ENCODE measurements around the gene APRT. TPM values are rescaled to one million over a fixed set of nuclear protein-coding genes. Genes with fewer than 3 reads are reported as not detected.
"Not testable (repeated sequence)": the region's sequence is repeated elsewhere in the genome, so short reads cannot be mapped to it uniquely, and the experiment has no call there.

The APRT gene
- polyA plus RNA-seq, 1 donor from 2014 or later: 416 TPM

DNA sequence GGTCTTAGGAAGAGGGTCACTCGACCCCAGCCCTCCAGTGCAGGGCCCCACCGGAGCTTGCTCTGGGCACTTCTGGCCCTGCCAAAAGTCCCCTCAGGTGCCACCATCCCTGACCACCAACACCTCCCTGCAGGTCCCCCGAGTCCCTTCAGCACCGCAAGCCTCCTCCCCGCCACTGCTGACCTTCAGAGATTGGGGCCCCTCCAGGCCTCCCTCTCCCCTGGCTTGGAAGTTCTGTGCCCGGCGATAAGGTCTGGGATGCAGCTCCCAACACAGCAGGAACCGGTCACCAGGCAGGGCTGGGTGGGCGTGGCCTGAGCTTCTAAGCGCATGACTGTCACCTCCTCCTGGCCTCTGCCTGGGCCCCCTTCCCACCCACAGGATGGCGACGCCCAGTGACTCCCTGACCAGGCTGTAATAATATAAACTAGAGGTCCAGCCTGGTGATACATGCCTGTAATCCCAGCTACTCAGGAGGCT is 37.9 kb downstream of the APRT start:
- H3K27ac Mint-ChIP-seq: no peak overlapping the region
- H3K9me3 Mint-ChIP-seq: no peaks in the 10 kb centered on the region
- peak overlapping the region in 1 of 4 donors; percentile 63 for H3K4me3 Mint-ChIP-seq
- no peaks in the 10 kb centered on the region for H3K27me3 Mint-ChIP-seq
- no peaks in the 10 kb centered on the region for H3K36me3 Mint-ChIP-seq
- peaks cover 11 to 17% (median 13%) of the 10 kb centered on the region in 3 donors for H3K4me1 Mint-ChIP-seq

DNA sequence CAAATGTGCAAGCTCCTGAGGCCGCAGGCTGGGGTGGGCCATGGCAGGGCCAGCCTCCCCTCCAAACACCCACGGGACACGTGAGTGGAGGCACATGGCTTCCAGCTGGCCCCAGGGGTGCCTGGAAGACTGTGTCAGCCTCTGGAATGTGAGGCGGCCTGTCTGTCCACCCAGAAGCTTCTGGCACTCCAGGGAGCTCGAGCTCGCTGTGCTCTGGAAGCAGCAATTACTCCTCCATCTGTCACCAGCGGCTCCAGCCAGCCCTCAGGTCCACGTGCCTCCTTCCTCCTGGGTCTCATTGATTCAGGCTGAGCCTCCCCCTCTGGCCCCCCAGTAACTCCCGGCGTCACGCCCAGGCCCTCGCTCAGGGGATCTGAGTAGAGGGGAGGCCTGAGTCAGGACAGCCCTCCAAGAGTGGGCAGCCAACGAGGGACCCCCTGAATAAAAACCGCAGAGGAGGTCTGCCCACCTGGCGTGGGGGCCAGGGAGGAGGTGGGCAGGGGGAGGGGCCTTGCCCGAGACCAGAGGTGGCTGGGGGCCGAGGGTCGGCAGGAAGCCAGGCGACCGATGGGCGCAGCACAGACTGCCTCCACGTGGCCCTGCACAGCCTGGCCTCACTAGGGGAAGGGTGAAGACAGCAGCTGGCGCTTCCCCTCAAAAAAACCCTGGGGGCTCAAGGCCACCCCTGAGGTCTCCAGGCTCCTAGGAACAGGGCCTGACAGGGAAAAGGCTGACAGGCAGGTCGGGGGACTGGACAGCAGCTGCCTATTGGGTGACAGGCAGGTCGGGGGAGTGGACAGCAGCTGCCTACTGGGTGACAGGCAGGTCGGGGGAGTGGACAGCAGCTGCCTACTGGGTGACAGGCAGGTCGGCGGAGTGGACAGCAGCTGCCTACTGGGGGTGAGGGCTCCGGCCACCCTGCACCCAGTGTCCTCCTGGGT is 38.6 kb downstream of the APRT start:
- Mint-ChIP-seq H3K27me3 (no peaks in the 10 kb centered on the region), H3K27ac (no peak overlapping the region), H3K9me3 (no peaks in the 10 kb centered on the region), H3K36me3 (no peaks in the 10 kb centered on the region), H3K4me1 (peaks cover 10 to 17% (median 11%) of the 10 kb centered on the region in 3 donors), H3K4me3 (no peak overlapping the region)

DNA sequence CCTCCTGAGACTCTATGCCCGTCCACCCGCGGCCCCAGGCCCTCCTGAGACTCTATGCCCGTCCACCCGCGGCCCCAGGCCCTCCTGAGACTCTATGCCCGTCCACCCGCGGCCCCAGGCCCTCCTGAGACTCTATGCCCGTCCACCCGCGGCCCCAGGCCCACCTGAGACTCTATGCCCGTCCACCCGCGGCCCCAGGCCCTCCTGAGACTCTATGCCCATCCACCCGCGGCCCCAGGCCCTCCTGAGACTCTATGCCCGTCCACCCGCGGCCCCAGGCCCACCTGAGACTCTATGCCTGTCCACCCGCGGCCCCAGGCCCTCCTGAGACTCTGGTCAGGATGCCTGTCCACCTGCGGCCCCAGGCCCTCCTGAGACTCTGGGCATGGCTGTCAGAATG is 39.9 kb downstream of the APRT start:
- not testable (repeated sequence) for H3K9me3 Mint-ChIP-seq, H3K27ac Mint-ChIP-seq, H3K27me3 Mint-ChIP-seq, H3K36me3 Mint-ChIP-seq
- H3K4me3 Mint-ChIP-seq: peak overlapping the region in 1 of 4 donors; percentile 57
- H3K4me1 Mint-ChIP-seq: peaks cover 15 to 28% (median 18%) of the 10 kb centered on the region in 3 donors

DNA sequence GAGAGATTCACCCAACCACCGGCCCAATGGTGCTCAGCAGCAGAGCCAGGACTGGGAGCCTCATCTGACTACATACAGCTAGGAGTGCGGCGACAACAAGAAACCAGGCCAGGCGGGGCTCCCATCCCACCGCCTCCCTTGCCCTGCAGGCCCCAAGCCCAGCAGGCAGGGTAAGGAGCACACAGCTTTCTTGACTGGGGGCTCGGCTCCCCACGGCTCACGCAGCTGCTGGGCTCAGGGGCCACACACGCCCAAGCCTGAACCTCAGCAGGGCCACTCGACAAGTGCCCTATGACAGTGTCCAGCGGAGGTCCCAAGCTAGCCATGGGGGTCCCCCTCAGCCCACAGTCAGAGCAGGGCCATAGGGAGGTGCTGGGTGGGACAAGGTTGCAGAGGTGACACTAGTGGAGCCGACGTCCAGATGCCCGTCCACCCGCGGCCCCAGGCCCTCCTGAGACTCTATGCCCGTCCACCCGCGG is 40.4 kb downstream of the APRT start:
- Mint-ChIP-seq H3K9me3 (no peaks in the 10 kb centered on the region), H3K4me3 (peak overlapping the region in 1 of 4 donors; percentile 81), H3K36me3 (no peaks in the 10 kb centered on the region), H3K27me3 (no peaks in the 10 kb centered on the region), H3K27ac (peak overlapping the region in 1 of 3 donors; percentile 60), H3K4me1 (peaks cover 16 to 30% (median 20%) of the 10 kb centered on the region in 3 donors)

DNA sequence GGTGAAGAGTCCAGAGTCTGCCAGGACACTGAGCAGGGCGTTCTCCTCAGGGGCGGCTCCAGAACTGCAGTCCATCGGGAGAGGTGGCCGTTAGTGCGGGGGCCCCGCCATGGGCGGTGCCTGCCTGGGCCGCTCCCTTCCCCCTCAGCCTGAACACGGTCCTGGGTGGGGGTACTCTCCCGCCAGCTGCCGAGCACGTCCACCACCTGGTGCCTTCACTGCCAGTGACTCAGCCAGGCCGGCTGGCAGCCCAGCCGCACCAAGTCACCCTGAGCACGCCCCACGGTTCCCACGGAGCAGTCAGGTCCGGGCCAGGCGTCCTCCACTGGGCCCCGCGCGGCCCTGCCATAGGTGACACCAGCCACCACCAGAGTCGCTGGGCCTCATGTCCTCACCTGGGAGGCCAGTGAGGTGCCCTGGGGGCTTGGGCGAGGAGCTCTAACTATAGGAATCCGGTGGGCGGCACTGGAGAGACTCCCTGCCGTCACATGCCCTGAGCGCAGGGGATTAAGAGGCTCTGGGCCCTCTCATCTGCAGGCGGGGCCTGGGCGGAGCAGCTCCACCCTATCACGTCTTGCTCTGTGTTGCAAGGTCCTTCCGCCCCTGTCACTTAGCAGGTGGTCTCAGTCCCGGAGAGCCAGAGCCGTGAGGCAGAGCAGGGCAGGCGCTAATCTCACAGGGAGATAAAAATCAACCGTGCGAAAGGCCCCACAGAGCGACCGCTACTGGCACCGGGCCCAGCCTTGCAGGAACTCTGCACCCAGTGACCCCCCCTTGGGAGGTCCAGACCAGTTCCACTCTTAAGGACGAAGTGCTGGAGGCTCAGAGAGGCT is 41.1 kb downstream of the APRT start:
- Mint-ChIP-seq H3K4me3 (peak overlapping the region in 2 of 4 donors; percentile 80 to 81), H3K9me3 (no peaks in the 10 kb centered on the region), H3K27me3 (no peaks in the 10 kb centered on the region), H3K27ac (peak overlapping the region in 2 of 3 donors; percentile 60 to 69), H3K36me3 (no peaks in the 10 kb centered on the region), H3K4me1 (peaks cover 22 to 35% (median 24%) of the 10 kb centered on the region in 3 donors)

DNA sequence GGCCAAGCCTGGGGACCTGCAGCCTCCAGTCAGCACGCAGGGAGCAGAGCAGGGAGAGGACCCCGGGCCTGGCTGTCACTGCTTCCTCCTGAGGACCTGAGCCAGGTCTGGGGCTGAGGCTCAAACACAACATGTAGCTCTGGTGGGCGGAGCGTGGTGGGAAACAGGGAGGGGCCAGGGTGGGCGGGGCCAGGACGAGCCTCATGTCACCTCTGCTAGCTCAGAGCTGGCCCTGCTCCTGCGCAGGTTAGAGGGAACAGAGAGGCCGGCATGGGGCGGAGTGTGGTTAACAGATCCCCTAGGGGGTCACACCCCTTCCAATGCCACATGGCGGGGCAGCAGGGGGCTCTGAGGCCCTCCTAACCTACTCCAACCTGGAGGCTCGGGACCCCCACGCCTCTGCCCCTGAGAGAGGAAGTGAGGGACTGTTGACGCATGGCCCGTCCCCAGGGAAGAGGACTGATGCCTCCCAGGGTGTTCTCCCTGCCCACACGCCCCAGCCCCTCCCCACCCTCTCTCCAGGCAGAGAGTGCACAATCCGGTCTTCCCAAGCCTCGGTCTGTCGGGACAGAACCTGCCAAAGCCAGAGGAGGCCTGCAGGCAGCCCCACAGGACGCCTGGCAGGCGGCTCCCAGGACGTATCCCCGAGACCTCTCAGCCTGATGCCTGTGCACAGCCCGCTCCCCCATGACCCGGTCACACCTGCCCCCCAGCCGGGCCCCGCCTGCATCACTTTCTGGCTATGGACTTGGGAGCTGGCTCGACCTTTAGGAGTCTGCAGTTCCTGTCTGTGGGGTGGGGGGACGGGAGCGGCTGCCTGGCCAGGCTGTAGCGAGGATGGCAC is 41.9 kb downstream of the APRT start:
- Mint-ChIP-seq H3K27ac (peak overlapping the region in 2 of 3 donors; percentile 48 to 91), H3K4me1 (peaks cover 22 to 36% (median 24%) of the 10 kb centered on the region in 3 donors), H3K9me3 (no peaks in the 10 kb centered on the region), H3K4me3 (peak overlapping the region in 2 of 4 donors; percentile 68 to 85), H3K36me3 (no peaks in the 10 kb centered on the region), H3K27me3 (no peaks in the 10 kb centered on the region)

DNA sequence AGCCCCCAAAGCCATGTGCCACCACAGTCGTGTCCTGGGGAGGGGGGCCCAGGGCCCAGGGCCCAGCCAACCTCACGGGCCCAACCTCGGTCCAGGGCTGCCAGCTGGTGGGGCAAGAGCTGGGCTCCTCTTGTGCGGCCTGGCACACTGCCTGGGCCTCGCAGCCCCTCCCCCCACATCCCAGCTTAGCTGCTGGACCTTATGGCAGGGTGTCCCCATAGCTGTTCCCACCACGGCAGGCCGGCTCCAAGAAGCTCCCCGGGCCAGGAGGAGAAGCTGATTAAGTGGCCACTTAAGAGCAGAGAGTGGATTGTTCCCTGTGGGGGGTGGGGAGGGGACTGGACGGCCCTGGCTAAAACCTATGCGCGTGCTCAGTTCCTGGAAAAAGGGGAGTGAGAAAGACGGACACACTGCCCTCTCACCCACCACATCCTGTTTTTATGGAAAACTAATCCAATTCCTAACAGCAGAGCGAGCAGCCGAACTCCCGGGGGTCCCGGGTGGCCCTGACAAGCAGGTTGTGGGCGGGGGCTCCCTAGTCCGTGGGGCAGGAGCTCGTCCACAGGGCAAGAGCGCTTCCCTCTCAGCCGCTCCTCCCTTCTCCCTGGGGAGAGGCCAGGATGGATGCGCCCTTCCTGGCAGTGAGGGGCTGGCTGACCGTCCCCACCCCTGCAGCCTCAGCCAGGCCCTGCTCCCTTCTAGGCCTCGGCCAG is 43.5 kb downstream of the APRT start:
- H3K9me3 Mint-ChIP-seq: no peaks in the 10 kb centered on the region
- no peaks in the 10 kb centered on the region for H3K36me3 Mint-ChIP-seq
- H3K27me3 Mint-ChIP-seq: no peaks in the 10 kb centered on the region
- H3K4me1 Mint-ChIP-seq: peaks cover 22 to 35% (median 27%) of the 10 kb centered on the region in 3 donors
- no peak overlapping the region for H3K4me3 Mint-ChIP-seq
- H3K27ac Mint-ChIP-seq: no peak overlapping the region

DNA sequence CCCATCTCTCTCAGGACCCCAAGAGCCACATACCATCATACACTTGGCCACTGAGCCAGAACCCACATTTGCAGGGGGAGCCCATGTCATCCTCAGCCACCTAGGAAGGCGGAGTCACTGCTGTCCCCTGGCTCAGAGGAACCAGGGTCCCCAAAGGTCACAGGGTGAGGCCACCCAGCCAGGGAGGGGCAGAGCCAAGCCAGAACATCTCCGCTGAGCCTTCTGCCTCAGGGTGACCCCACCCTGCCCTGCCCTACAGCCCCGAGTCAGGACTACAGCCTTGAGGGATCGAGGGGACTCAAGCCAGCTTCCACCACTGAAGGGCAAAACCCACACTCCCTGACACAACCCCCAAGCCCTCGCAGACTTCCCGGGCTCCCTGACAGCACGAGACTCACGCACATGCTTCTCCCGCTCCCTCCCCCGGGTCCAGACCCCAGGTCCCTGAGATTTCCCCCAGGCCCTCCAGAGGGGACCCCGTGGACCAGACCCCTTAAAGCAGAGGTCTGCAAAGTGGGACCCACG is 44.1 kb downstream of the APRT start:
- H3K27ac Mint-ChIP-seq: peak overlapping the region in 2 of 3 donors; percentile 87 to 93
- H3K36me3 Mint-ChIP-seq: no peaks in the 10 kb centered on the region
- H3K4me3 Mint-ChIP-seq: peak overlapping the region in 3 of 4 donors; percentile 17 to 92 (median 92)
- peaks cover 22 to 35% (median 29%) of the 10 kb centered on the region in 3 donors for H3K4me1 Mint-ChIP-seq
- no peaks in the 10 kb centered on the region for H3K9me3 Mint-ChIP-seq
- no peaks in the 10 kb centered on the region for H3K27me3 Mint-ChIP-seq

DNA sequence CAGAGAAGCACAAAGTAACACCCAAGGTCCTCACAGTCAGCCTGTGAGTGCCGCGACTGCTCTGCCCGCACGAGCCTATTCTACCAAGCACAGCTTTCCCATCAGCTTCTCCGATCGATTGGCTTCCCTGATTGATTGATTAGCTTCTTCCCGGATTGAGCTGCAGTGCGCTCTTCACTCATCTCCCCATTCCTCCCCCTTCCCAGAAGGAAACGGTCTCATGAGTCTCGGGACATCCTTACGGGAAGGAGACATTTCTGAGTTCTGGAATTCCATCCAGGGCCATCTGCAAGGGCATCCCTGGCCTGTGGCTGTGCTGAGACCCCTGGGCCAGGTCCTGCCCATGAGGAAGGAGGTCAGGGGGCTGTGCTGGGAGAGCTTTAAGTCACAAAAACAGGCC is 44.8 kb downstream of the APRT start:
- Mint-ChIP-seq H3K36me3 (no peaks in the 10 kb centered on the region), H3K9me3 (no peaks in the 10 kb centered on the region), H3K4me1 (peaks cover 22 to 35% (median 29%) of the 10 kb centered on the region in 3 donors), H3K4me3 (peak overlapping the region in 3 of 4 donors; percentile 4 to 92 (median 82)), H3K27ac (peak overlapping the region in 2 of 3 donors; percentile 84 to 93), H3K27me3 (no peaks in the 10 kb centered on the region)

DNA sequence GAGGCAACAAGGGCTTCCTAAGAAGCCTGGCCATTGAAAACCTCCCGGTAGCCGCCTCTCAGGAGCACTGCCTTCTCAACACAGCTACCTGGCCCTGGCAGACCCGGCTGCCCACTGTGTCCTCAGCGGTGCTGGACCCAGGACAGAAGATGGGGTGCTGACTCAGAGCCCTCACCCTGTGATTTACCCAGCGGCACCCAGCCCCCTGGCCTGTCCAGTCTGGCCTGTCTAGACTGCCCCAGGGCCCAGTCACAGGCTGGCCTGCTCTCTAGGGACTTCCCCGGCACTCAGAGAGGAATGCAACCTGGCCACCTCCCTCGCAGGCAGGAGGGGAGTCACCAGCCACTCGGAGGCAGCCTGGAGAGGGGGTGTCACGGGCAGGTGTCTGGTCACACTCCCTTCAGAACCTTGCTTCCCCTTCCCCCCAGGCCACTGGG is 46.8 kb downstream of the APRT start:
- peak overlapping the region in 1 of 3 donors; percentile 53 for H3K27ac Mint-ChIP-seq
- H3K9me3 Mint-ChIP-seq: no peaks in the 10 kb centered on the region
- peaks cover 24 to 30% (median 29%) of the 10 kb centered on the region in 3 donors for H3K4me1 Mint-ChIP-seq
- H3K27me3 Mint-ChIP-seq: no peaks in the 10 kb centered on the region
- no peak overlapping the region for H3K4me3 Mint-ChIP-seq
- no peaks in the 10 kb centered on the region for H3K36me3 Mint-ChIP-seq

DNA sequence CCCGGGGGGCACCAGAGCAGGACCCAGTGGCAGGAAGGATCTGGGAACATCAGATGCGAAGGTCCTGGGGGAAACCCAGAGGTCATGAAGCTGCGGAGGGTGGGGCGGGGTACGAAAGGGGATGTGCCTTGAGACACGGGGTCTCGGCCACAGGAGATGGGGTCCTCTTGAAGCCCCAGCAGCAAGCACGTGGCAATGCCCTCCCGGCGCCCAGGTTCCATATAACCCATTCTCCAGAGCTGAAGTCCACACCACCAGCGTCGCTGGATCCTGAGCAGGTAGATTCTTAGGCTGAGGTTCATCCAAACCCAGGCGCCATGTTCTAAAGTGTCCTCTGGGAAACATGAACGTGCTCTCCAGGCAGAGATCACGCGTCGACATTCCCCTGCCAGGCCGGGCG is 47.6 kb downstream of the APRT start:
- no peaks in the 10 kb centered on the region for H3K27me3 Mint-ChIP-seq
- no peak overlapping the region for H3K4me3 Mint-ChIP-seq
- no peaks in the 10 kb centered on the region for H3K9me3 Mint-ChIP-seq
- H3K4me1 Mint-ChIP-seq: peaks cover 21 to 29% (median 26%) of the 10 kb centered on the region in 3 donors
- no peak overlapping the region for H3K27ac Mint-ChIP-seq
- no peaks in the 10 kb centered on the region for H3K36me3 Mint-ChIP-seq

DNA sequence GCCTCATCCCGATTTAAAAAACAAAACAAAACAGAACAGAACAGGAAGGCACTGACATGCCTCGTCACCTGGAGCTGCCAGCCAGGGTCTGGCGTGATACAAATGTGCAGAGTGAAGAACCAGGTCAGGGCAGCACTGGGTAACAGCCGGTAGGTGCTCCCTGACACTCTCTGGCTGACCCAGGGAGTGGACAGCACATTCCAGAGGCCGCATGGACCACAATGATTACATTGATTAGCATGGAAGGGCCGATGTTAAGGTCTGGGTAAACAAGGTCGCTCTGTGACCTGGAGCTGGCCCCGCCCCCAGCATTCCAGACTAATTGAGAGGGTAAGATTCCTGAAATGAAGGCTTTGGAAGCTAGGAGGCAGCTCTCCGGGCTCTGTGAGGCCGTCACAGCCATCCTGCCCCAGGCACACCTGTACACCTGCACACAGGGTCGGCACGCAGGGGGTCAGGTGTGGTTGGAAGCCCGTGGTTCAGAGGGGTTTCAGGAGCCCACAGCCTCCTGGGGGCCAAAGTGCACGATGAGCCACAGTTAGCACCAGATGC is 48.1 kb downstream of the APRT start:
- peak overlapping the region in 1 of 3 donors; percentile 47 for H3K27ac Mint-ChIP-seq

DNA sequence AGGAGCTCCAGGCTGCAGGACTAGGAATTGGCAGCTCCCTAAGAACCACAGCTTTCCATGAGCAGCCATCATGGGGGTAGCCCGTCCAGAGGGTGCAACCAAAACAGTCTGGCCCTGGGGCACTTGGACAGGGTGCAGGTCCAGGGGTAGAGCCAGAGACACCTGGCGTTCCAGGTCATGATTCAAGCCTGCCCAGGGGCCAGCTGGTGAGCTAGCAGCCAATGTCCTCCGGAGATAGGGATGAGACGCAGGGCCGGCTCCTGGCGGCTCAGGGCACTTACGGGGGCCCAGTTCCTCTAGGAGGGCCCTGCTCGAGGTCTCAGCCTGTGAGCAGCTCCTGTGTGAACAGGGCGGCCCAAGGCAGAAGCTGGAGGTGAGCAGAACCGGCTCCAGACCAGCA is 48.8 kb downstream of the APRT start:
- Mint-ChIP-seq H3K27ac (peak overlapping the region in 1 of 3 donors; percentile 47), H3K4me1 (peaks cover 29 to 32% (median 31%) of the 10 kb centered on the region in 3 donors), H3K4me3 (no peak overlapping the region), H3K27me3 (no peaks in the 10 kb centered on the region), H3K36me3 (peaks cover 3% of the 10 kb centered on the region), H3K9me3 (peaks cover 0 to 2% (median 0%) of the 10 kb centered on the region in 3 donors)

More for the DNA sequence above, 48.1 kb downstream of the APRT start:
- Mint-ChIP-seq H3K4me1 (peaks cover 23 to 30% (median 28%) of the 10 kb centered on the region in 3 donors), H3K27me3 (no peaks in the 10 kb centered on the region), H3K9me3 (peaks cover 0 to 1% (median 0%) of the 10 kb centered on the region in 3 donors), H3K4me3 (no peak overlapping the region), H3K36me3 (peaks cover 1% of the 10 kb centered on the region)

All from IgD-negative memory B cell (primary cell).